Neural progenitor cell (in vitro differentiated cells): ENCODE data around the gene PROSER3.

Source experiments
- CTCF ChIP-seq: fragments of 200-600 bp; sonication (generic); IDR thresholded peaks from 2 replicates; pipeline ENCODE4 v1.5.1; 2017; ENCODE audit warnings: antibody characterized with exemption, mild to moderate bottlenecking
- EZH2 ChIP-seq: fragments of 200-600 bp; sonication (generic); IDR thresholded peaks from 2 replicates; pipeline ENCODE4 v1.6.1; 2017; ENCODE audit warnings: antibody characterized with exemption, mild to moderate bottlenecking, moderate library complexity
- EZH2phosphoT487 ChIP-seq: fragments of 200-600 bp; sonication (generic); IDR thresholded peaks from 2 replicates; pipeline ENCODE4 v1.6.1; 2017; ENCODE audit warnings: antibody characterized with exemption

GRCh38 chr19:35718345-35719041 is 39.5 kb upstream of the PROSER3 start:
- TF ChIP-seq CTCF (no peak), EZH2 (no peak), EZH2phosphoT487 (no peak)
